Measurements from ENCODE around the gene TPST1. TPM values are rescaled to one million over a fixed set of nuclear protein-coding genes. Genes with fewer than 3 reads are reported as not detected.

Gene TPST1
- total RNA-seq, 4 donors from 2014 or later: 24.5 to 60.4 (median 28.2) TPM

- Histone ChIP-seq H3K4me1 (peaks cover 12 to 19% of the 10 kb centered on the region in 2 donors), H3K27ac (no peak overlapping the region), H3K27me3 (no peaks in the 10 kb centered on the region), H3K36me3 (no peaks in the 10 kb centered on the region), H3K4me3 (replicated peaks in 1 of 3) (no peak overlapping the region), H3K9me3 (no peaks in the 10 kb centered on the region)
- DNase-seq: no peak
- intact Hi-C loops (cut with DNase I): no loop called here
- WGBS, 2 donors: 50 to 52% methylated on average over 5 of the region's 5 CpGs
- TF ChIP-seq, protein P1, sequence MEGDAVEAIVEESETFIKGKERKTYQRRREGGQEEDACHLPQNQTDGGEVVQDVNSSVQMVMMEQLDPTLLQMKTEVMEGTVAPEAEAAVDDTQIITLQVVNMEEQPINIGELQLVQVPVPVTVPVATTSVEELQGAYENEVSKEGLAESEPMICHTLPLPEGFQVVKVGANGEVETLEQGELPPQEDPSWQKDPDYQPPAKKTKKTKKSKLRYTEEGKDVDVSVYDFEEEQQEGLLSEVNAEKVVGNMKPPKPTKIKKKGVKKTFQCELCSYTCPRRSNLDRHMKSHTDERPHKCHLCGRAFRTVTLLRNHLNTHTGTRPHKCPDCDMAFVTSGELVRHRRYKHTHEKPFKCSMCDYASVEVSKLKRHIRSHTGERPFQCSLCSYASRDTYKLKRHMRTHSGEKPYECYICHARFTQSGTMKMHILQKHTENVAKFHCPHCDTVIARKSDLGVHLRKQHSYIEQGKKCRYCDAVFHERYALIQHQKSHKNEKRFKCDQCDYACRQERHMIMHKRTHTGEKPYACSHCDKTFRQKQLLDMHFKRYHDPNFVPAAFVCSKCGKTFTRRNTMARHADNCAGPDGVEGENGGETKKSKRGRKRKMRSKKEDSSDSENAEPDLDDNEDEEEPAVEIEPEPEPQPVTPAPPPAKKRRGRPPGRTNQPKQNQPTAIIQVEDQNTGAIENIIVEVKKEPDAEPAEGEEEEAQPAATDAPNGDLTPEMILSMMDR (IDR thresholded peaks at IDR 0.05): no peak
- no peak for TF ChIP-seq POLR2A (IDR thresholded peaks at IDR 0.05)
These were observed 53.3 kb downstream of the TPST1 start for GRCh38 chr7:66258409-66258808.

GRCh38 chr7:66261941-66262340 is 56.8 kb downstream of the TPST1 start:
- Histone ChIP-seq H3K36me3 (no peaks in the 10 kb centered on the region), H3K9me3 (no peaks in the 10 kb centered on the region), H3K4me3 (replicated peaks in 1 of 3) (no peak overlapping the region), H3K27me3 (no peaks in the 10 kb centered on the region), H3K27ac (no peak overlapping the region), H3K4me1 (peaks cover 12 to 15% of the 10 kb centered on the region in 2 donors)
- TF ChIP-seq, protein P1 (IDR thresholded peaks at IDR 0.05): no peak
- TF ChIP-seq POLR2A (IDR thresholded peaks at IDR 0.05): no peak
- DNase-seq: peak; percentile 42 to 60
- intact Hi-C loops (cut with DNase I): no loop called here

DNA sequence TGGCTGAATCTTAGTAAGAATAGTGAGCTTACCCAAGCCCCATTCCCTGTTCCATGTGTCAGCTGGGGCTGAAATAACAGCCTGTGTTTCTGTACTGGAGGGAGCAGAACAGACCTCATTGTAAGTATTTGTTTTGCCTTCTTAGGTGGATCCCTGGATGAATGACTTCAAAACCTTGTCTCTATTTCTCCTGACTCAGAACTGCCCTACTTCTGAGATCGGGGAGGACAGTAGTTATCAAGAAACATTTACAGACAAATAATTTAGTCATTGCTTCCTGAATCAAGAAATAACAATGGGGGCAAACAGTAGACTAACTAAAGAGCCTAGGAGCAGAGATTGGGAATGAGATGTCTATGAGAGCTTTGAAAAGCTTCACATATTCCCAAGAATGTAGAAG is 58.8 kb downstream of the TPST1 start:
- no peaks in the 10 kb centered on the region for H3K9me3 ChIP-seq
- intact Hi-C loops (cut with DNase I): no loop called here
- 86 to 88% methylated on average over 1 of the region's 1 CpG for WGBS, 2 donors

DNA sequence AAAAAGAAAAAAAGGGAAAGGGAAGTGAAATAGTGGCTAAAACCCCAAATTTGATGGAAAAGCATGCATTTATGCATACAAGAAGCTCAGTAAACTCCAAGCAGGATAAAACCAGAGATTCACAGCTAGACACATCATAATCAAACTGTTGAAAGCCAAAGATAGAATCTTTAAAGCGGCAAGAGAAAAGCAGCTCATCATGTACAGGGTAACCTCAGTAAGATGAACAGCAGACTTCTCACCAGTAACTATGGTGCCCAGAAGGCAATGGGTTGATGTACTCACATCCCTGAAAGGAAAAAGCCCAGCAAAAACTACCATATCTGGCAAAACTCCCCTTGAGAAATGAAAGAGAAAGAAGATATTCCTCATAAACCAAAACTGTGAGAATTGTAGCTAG is 60.4 kb downstream of the TPST1 start:
- Histone ChIP-seq H3K4me1 (peaks cover 6 to 15% of the 10 kb centered on the region in 2 donors), H3K36me3 (no peaks in the 10 kb centered on the region), H3K27me3 (no peaks in the 10 kb centered on the region), H3K4me3 (replicated peaks in 1 of 3) (no peak overlapping the region), H3K9me3 (no peaks in the 10 kb centered on the region), H3K27ac (no peak overlapping the region)
- intact Hi-C loops (cut with DNase I): no loop called here
- WGBS, 2 donors: 100% methylated on average over 1 of the region's 1 CpG
- DNase-seq: no peak
- no peak for TF ChIP-seq POLR2A (IDR thresholded peaks at IDR 0.05)
- TF ChIP-seq, protein P1 (IDR thresholded peaks at IDR 0.05): no peak

More for the DNA sequence above, 58.8 kb downstream of the TPST1 start:
- H3K36me3 ChIP-seq: no peaks in the 10 kb centered on the region
- no peak overlapping the region for H3K4me3 ChIP-seq (replicated peaks in 1 of 3)
- TF ChIP-seq, protein P1 (IDR thresholded peaks at IDR 0.05): no peak
- no peak for TF ChIP-seq POLR2A (IDR thresholded peaks at IDR 0.05)
- DNase-seq: no peak
- H3K27me3 ChIP-seq: no peaks in the 10 kb centered on the region
- no peak overlapping the region for H3K27ac ChIP-seq
- peaks cover 8 to 15% of the 10 kb centered on the region in 2 donors for H3K4me1 ChIP-seq

GRCh38 chr7:66267249-66267648 is 62.1 kb downstream of the TPST1 start:
- no peak overlapping the region for H3K4me3 ChIP-seq (replicated peaks in 1 of 3)
- intact Hi-C loops (cut with DNase I): no loop called here
- peaks cover under 1 to 8% of the 10 kb centered on the region in 2 donors for H3K4me1 ChIP-seq
- WGBS, 2 donors: 56 to 77% methylated on average over 2 of the region's 2 CpGs
- no peaks in the 10 kb centered on the region for H3K27me3 ChIP-seq
- H3K9me3 ChIP-seq: no peaks in the 10 kb centered on the region
- DNase-seq: no peak
- TF ChIP-seq, protein P1 (IDR thresholded peaks at IDR 0.05): no peak
- TF ChIP-seq POLR2A (IDR thresholded peaks at IDR 0.05): no peak
- no peak overlapping the region for H3K27ac ChIP-seq
- H3K36me3 ChIP-seq: no peaks in the 10 kb centered on the region

Measured in thyroid gland (tissue), 4 donors.